GM10266 (cell line): Measurements from ENCODE around the gene KY.
A peak's percentile ranks its signal among the peaks of the same experiment; 100 is the strongest.

Experiments
- DNase-seq: peaks from one replicate; pipeline ENCODE4 v3.0.0; 2012; ENCODE audit errors: extremely low spot score
- CTCF ChIP-seq: IDR thresholded peaks from 2 replicates; pipeline ENCODE4 v1.5.1; 2012; ENCODE audit warnings: mild to moderate bottlenecking, low read depth; ENCODE audit not compliant: control insufficient read depth, insufficient read depth; ENCODE audit errors: missing control alignments

KY gene

GRCh38 chr3:134681522-134681900 is 30.7 kb upstream of the KY start:
- DNase-seq: no peak
- TF ChIP-seq CTCF: no peak

GRCh38 chr3:134680796-134681521 is 30.1 kb upstream of the KY start:
- no peak for DNase-seq
- TF ChIP-seq CTCF: no peak

GRCh38 chr3:134677987-134678308 is 27.1 kb upstream of the KY start:
- no peak for TF ChIP-seq CTCF
- DNase-seq: no peak

- peak; percentile 58 for TF ChIP-seq CTCF
- DNase-seq: peak; percentile 45
These were observed 26.6 kb upstream of the KY start for GRCh38 chr3:134677196-134677986.

- no peak for DNase-seq
- no peak for TF ChIP-seq CTCF
These were observed 25.0 kb upstream of the KY start for GRCh38 chr3:134675726-134676256.

GRCh38 chr3:134672571-134672970 is 21.7 kb upstream of the KY start:
- DNase-seq: no peak
- no peak for TF ChIP-seq CTCF

- no peak for TF ChIP-seq CTCF
- DNase-seq: no peak
These were observed 17.1 kb upstream of the KY start for GRCh38 chr3:134667956-134668355.
